ENCODE results near the gene NTMT1.

DNA sequence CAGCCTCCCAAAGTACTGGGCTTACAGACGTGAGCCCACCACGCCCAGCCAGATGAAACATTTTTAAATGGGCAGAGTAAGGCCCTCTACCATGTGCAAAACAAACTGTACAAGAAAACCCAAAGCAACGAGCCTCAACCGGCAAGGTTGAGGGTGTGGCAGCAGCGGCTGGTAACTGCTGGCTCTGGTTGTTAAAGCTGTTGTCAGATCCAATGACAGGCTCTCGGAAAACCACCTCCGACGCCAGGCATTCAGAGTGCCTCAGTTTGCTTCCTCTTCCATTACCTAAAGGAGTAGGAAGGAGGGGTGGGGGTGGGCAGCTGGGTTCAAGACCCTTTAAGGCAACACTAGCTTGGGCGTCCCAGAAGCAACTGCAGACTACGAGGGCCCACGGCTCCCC, 18.4 kb downstream of the NTMT1 start:
- TF ChIP-seq, protein P1, sequence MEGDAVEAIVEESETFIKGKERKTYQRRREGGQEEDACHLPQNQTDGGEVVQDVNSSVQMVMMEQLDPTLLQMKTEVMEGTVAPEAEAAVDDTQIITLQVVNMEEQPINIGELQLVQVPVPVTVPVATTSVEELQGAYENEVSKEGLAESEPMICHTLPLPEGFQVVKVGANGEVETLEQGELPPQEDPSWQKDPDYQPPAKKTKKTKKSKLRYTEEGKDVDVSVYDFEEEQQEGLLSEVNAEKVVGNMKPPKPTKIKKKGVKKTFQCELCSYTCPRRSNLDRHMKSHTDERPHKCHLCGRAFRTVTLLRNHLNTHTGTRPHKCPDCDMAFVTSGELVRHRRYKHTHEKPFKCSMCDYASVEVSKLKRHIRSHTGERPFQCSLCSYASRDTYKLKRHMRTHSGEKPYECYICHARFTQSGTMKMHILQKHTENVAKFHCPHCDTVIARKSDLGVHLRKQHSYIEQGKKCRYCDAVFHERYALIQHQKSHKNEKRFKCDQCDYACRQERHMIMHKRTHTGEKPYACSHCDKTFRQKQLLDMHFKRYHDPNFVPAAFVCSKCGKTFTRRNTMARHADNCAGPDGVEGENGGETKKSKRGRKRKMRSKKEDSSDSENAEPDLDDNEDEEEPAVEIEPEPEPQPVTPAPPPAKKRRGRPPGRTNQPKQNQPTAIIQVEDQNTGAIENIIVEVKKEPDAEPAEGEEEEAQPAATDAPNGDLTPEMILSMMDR (conservative IDR thresholded peaks at IDR 0.05; ENCODE audit: low read depth, low read length): no peak
- no peak for TF ChIP-seq EZH2 (IDR thresholded peaks at IDR 0.05; ENCODE audit: borderline replicate concordance, low read depth, low read length, poor library complexity, severe bottlenecking)
